Hematopoietic multipotent progenitor cell (in vitro differentiated cells): ENCODE data around the gene CCDC122. TPM values are rescaled to one million over a fixed set of nuclear protein-coding genes. Genes with fewer than 3 reads are reported as not detected.
"Not testable (repeated sequence)": the region's sequence is repeated elsewhere in the genome, so short reads cannot be mapped to it uniquely, and the experiment has no call there.

Experiments
- DNase-seq, 3 donors: peaks; one replicate each; pipeline ENCODE4 v3.0.0-alpha.2; 2011 to 2015; ENCODE audit warnings: low read depth in 2 of 3, low spot score in 2 of 3
- total RNA-seq: library from RNA; depleted of rRNA; stranded (reverse); fragments of >200 nt; gene quantifications from one replicate; pipeline ENCODE4 v1.2.3, GENCODE V29; 2012

Gene CCDC122
- total RNA-seq, 1 donor, result 1.1 TPM

DNA sequence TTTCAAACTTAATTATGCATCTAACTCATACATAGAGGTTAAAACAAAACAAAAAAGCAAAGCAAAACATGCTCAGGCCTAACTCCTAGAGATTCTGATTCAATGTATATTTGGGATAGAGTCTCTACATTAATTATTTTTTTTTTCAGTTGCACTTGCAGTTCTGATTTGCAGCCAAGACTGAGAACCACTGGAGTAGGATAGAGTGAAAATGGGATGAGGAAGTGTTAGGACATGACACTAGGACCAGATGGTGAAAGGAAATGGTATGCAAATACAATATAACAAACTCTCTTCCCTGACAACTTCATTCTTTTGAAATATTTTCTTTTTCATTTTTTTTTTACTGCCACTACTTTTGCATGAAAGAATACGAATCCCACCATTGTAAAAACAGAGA lies 1.8 kb downstream of the CCDC122 start:
- no peak for DNase-seq

DNA sequence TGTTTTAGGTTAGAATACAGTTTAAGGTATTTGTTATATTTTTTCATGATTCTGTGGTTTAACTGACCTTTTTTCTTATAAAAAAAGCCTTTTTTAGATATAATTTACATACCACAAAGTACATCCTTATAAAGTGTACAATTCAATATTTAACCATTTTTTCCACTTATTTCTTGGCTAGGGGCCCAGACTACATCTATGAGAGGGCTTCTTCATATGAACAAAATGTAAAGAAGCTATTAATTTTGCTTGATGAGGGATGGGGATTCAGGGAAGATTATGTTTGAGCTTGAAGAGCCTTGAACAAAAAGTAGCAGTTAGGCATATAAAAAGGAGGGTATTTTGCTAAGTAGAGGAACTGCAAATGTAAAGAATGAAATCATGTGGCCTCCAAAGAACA lies 2.2 kb downstream of the CCDC122 start:
- DNase-seq, result peak in 1 of 3 donors; percentile 16

DNA sequence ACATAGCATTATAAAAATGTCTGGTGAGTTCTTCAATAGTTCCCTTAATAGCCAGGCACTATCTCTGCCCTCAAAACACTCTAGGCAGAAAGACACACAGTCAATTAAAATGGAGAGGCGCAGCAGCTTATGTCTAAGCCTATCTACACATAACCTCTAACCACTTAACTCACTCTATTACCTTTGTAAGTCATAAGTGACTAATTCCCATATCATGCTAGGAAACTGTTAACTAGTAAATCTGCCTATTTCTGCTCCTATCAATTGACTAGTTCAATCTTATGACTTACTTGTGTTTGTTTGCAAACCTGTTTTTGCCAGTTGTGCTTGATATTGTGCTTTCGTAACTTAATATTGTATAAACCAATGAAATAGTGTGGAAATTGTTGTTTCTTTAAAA lies 3.2 kb downstream of the CCDC122 start:
- no peak for DNase-seq

DNA sequence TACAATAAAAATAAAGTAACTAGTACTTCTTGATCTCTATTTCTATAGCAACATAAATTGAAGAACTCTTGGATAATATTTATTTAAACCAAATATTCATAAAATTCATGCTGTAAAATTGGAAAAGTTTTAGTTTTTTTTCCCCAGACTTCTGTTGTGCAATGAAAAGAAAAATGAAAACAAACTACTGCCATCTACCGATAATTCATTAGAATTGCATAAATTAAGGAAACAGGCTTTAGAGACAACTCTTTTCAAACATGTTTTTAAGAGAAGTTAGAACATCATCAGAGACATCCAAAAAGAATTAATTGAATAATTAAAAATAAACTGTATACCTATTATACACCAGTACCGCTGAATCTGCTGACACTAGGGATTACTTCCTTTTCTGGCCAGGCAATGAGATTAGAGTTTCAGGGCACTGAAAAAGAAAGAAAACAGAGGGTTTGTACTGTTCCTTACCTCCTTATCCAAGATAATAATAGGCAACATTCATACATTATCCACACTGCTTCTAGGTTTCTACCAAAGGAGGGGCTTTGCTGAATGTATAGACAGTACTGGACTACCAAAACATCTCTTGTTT lies 4.9 kb downstream of the CCDC122 start:
- DNase-seq, result peak in 1 of 3 donors; percentile 49

DNA sequence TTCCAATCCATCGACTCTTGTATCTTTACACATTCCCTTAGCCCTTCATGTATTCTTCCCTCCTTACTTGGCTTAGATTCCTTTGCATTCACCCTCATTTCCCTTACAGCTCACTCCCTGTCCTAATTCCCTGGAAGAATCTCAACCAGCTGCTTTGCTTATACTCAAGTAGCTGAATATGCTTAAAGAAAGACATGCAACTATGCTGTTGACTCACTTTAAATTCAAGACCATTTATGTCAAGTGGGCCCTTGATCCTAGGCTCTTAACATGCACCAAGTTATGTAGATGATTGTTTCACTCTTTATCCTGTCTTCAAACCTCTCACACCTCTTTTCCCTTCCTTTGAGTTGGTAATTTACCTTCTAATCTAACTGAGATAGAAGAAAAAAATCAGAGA lies 7.4 kb downstream of the CCDC122 start:
- no peak for DNase-seq

DNA sequence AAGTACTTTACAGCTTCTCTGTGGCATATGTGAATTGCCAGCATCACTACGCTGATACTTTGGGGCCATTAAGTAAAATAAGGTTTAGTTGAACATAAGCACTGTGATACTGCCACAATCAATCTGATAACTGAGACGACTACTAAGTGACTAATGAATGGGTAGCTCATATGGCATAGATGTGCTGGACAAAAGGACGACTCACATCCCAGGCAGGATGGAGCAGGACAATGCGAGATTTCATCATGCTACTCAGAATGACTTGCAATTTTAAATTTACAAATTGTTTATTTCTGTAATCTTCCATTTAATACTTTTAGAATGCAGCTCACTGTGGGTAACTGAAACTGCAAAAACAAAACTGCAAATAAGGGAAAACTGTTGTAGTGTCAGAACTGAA lies 13.6 kb downstream of the CCDC122 start:
- no peak for DNase-seq

DNA sequence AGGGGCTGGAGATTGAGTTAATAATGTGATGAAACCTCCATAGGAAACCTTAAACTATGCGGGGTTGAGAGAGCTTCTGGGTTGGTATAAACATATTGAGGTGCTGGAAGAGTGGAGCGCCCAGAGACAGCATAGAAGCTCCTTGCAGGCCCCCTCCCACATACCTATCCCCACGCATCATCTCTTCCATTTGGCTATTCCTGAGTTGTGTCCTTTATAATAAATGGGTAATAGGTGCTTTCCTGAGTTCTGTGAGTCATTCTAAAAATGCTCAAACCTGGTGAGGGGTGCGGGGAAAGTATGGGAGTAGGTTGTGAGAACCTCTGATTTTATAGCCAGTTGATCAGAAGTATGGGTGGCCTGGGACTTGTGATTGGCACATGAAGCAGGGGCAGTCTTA lies 14.6 kb downstream of the CCDC122 start:
- DNase-seq, result no peak

DNA sequence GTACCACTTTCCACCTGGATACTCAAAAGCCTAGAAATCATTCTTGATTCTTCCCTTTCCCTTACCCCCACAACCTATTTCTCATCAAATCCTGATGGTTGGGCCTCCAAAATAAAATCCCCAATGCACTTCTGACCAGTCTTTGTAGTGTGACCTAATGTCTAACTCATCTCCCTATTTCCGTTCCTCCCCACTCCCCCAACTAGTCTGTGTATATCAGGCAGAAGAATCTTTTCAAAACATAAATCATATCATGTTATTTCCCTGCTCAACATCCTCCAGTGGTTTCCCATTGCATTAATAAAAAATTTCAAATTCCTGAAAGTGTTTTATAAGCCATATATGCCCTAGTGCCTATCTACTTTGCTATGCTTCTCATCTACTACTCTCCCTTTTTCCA lies 17.7 kb downstream of the CCDC122 start:
- no peak for DNase-seq

DNA sequence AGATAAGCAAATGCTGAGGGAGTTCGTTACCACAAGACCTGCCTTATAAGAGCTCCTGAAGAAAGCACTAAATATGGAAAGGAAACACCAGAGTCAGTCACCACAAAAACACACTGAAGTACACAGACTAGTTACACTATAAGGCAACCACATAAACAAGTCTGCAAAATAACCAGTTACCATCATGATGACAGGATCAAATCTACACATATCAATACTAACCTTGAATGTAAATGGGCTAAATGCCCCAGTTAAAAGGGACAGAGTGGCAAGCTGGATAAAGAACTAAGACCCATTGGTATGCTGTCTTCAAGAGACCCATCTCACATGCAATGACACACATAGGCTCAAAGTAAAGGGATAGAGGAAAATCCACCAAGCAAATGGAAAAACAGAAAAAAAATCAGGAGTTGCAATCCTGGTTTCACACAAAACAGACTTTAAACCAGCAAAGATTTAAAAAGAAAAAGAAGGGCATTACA lies 26.6 kb downstream of the CCDC122 start:
- no peak for DNase-seq

DNA sequence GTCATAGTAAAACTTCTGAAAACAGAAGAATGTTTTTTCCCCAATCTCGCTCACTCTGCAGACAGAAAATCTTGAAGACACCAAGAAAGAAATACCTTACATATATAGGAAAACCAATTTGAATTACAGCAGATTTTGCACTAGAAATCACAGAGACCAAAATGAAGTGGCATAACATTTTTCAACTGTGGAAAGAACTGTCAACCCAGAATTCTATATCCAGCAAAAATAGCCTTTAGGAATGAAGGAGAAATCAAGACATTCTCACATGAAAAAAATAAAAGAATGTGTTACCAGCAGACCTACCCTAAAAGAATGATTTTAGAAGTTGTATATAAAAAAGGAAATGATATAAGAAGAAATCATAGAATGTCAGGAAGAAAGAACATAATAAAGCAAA lies 28.7 kb downstream of the CCDC122 start:
- peak in 1 of 3 donors; percentile 56 for DNase-seq

DNA sequence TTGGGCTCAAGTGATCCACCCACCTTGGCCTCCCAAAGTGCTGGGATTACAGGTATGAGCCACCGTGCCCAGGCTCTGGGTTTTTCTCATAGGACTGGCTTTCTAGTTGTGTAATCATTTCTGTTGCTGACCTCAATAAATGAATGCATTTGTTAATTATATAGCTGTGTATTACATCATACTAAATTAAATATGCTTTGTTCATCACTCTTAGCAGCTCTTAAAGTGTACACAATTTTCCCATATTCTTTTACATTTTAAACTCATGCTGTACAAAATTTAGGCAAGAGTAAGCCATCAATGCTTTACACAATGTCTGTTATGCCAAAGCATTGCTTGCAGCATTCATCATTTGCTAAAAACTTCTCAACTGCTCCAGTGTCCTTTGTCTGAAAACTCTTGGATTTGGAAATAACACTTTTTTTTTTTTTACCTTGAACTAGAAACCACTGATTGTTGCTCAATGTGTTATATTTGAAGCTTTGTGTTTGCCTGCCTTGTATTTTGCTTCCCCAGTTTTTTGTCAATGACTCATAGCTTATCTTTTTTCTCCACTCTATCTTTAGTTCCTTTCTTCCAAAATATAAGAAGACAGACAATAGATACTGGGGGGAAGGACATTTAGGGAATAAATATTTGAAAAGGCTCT lies 31.4 kb downstream of the CCDC122 start:
- peak in 1 of 3 donors; percentile 33 for DNase-seq

DNA sequence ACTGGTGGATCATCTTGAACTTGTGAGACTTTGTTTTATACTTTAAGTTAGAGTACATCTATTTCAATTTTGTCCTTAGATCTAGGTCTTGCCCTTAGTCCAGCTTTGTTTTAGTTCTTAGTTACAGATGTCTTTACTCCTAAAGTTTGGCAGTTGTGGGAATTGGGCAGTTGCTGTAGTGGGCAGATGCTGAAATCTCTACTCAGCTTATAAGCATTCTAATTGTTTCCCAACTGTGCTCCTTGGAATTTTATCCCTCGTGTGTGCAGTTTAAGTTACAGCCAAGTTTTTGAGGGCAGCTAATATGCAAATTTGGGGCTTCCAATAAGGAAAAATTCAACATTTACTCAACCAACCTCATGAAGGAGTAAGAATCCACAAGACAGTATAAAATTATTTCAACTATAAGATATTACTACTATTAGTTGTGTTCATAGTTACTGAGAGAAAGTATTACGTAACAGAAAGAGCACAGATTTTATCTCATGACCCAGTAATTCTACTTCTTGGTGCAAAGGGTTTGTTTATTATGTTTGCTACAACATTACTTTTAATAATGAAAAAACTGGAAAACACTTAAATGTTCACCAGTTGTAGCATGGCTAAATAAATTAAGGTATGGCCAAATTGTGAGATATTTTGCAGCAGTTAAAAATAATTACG lies 32.9 kb downstream of the CCDC122 start:
- DNase-seq, result no peak

DNA sequence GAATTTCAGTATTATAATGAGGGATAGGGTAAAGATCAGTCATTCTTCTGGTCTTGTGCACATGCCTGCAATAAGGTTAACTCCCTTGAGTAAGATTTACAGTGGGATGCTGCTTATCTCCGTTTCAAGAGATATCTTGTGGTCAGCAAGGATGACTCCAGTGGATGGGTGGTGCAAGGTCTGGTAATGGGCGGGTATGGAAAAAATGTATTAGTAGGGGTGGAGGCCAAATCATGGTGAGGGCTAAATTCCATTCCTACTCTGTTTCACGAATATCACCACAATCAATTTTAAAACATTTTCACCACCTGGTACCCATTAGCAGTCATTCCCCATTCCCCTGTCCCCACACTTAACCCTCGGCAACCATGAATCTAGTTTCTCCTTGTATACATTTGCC lies 40.6 kb downstream of the CCDC122 start:
- no peak for DNase-seq

DNA sequence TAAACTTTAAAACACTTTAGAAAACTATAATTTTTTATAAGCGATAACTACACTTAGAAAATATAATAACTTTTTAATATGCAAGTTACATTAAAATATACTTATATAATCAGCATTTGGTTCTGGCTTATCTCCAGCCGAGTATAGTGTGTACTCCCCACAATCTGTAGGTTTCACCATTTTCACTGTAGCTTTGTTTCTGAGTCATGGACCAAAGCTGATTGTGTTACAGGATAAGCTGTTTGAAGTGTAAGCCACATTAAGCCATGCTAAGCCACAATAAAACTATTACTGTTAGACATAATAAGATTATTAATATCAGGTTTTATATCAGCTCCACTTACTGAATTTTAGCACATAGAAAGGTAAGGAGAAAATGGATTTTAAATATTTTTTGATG lies 43.8 kb downstream of the CCDC122 start:
- DNase-seq, result no peak

DNA sequence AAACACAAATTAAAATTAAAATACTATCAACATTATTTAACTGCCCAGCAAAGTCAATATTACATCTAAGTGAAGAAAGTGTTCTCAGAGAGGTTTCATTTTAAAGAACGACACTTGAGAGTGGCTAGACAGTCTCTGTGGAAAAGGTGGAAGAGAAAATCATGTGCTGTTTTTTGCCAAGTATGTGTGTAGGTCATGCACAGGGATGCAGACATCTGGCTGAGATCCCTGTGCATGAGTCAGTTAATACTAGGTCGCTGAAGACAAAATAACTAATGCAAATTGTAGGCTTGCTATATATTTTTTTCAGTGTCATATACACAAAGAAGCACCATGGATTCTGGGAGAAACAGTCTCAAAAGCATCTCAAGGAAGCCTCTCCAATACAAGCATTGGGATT lies 48.5 kb downstream of the CCDC122 start:
- no peak for DNase-seq

DNA sequence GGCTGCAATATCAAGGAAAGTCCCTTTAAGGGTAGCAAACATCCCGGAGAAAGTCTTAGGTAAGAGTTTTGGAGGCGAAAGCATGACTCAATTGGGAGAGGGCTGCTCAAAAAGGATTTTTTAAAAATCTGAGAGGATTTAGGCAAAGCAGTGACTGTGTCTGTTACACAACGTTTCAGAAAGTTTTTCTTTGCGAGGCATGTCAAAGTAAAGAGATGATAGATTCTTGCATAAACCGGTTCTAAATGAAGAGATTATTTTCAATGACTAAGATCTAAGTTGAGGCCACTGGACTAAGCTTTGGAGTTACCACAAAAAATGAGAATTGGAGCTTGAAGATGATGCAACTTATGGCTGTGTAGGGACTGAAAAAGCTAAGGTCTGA lies 49.1 kb downstream of the CCDC122 start:
- no peak for DNase-seq

DNA sequence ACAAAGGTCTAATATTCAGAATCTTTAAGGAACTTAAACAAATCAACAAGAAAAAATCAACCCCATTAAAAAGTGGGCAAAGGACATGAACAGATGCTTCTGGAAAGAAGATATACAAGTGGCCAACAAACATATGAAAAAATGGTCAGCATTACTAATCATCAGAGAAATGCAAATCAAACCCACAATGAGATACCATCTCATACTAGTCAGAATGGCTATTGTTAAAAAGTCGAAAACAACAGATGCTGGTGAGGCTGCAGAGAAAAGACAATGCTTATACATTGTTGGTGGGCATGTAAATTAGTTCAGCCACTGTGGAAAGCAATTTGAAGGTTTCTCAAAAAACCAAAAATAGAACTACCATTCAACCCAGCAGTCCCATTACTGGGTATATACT lies 54.9 kb downstream of the CCDC122 start:
- not testable (repeated sequence) for DNase-seq

DNA sequence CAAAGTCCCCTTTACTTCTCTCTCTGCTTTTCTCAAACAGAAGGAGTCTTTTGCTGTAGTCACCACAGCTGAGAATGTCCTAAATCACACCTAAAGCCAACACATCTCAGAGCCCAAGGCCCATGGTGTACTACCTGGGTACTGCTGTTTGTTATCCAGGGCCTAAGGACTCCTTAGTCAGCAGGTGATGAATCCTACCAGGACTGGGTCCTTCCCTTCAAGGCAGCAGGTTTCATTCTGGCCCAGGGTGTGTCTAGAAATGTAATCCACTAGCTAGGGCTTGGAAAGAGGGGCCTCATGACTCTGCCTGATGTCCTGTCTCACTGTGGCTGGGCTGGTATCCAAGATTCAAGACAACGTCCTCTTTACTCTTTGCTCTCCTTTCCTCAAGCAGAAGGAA lies 56.6 kb downstream of the CCDC122 start:
- DNase-seq, result peak in 1 of 3 donors; percentile 6

DNA sequence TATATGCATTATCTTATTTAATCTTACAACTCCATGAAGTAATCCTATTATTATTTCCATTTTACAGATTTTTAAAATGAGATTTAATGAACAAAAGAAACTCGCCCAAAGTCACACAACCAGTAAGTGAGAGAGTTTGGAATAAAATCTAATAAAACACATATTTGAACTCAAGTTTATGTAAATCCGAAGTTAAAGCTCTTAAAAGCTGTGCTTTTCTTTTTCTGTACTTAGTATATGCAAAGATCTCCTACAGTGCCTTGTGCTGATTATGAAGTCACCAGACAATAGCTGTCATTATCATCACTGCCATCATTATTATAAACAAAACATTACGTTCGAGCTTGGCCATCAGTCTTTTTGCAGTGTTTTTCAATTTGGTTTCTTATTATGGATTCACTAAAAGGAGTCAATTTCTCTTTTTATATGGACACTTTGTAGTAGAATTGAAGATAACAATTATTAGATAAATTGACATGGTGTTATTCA lies 63.1 kb downstream of the CCDC122 start:
- DNase-seq, result no peak

DNA sequence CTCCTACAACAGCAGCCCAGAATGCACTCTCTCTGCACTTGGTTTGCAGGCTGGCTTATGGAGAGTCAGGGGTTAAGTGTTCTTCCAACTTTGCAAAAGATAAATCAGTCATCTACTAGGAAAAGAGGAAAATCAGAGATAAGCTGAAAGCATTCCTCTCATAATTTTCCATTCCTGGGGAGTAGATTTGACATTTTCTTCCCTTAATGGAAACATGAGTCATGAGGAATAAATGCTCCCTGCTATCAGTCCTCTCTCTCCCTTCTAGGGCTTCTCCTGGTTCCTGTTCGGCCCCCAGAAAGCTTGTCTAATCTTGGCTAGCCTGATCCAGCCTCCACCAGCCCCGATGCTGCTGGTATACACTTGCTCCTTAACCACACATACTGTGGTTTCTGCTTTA lies 64.3 kb downstream of the CCDC122 start:
- no peak for DNase-seq

DNA sequence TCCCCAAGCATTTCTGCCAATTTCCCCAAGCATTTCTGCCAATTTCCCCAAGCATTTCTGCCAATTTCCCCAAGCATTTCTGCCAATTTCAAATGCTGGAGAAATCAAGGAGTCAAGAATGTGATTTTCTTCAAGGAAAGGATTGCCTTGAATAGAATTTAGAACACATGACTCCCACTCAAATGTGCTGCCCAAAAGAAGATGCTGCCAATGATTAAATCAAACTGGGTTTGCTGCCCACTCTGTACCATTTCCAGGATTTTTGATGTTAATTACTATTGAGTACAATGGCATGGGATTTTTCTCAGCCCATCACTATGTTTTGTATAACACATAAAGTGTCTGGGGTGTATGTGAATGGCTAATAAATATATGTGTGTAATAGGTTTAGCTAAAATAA lies 70.9 kb downstream of the CCDC122 start:
- DNase-seq, result no peak

DNA sequence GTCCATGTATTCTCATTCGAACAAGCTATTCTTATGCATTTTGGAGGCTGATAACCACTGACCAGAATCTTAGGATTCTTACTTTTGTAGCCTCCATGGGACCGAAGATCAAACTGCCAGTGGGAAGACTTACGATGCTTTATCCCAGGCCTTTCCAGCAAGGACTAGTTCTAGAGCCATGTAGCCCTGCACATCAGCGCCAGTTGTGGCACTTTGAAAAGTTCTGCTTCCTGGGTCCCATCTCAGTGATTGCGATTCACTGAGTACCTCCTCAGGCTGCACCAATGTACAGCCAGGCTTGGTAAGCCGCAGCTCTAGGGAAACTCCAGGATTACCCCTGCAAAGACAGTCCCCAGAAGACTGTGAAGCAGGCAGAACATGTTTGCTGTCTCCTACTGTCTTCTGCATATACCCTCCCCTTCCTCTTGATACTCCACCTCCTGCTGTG lies 73.8 kb downstream of the CCDC122 start:
- no peak for DNase-seq
